Measurements from ENCODE around the gene PALM2AKAP2.

PALM2AKAP2 gene

GRCh38 chr9:109742776-109743348, 37.1 kb upstream of the PALM2AKAP2 start:
- no peak overlapping the region for H3K4me3 ChIP-seq (ENCODE audit: low read length)
- DNase-seq (ENCODE audit: low read depth): no peak
- TF ChIP-seq CTCF (conservative IDR thresholded peaks at IDR 0.05; ENCODE audit: low read depth, low read length): no peak

- no peak for TF ChIP-seq CTCF (conservative IDR thresholded peaks at IDR 0.05; ENCODE audit: low read depth, low read length)
- no peak for DNase-seq (ENCODE audit: low read depth)
- H3K4me3 ChIP-seq (ENCODE audit: low read length): no peak overlapping the region
Observed at GRCh38 chr9:109743696-109744095, 36.3 kb upstream of the PALM2AKAP2 start.

GRCh38 chr9:109745335-109746283, 34.4 kb upstream of the PALM2AKAP2 start:
- H3K4me3 ChIP-seq (ENCODE audit: low read length): no peak overlapping the region
- no peak for TF ChIP-seq CTCF (conservative IDR thresholded peaks at IDR 0.05; ENCODE audit: low read depth, low read length)
- no peak for DNase-seq (ENCODE audit: low read depth)

GRCh38 chr9:109751253-109751652, 28.7 kb upstream of the PALM2AKAP2 start:
- DNase-seq (ENCODE audit: low read depth): no peak
- H3K4me3 ChIP-seq (ENCODE audit: low read length): no peak overlapping the region
- TF ChIP-seq CTCF (conservative IDR thresholded peaks at IDR 0.05; ENCODE audit: low read depth, low read length): no peak

- TF ChIP-seq CTCF (conservative IDR thresholded peaks at IDR 0.05; ENCODE audit: low read depth, low read length): no peak
- DNase-seq (ENCODE audit: low read depth): no peak
- H3K4me3 ChIP-seq (ENCODE audit: low read length): no peak overlapping the region
Observed at GRCh38 chr9:109753308-109753707, 26.7 kb upstream of the PALM2AKAP2 start.

GRCh38 chr9:109755040-109755439, 25.0 kb upstream of the PALM2AKAP2 start:
- TF ChIP-seq CTCF (conservative IDR thresholded peaks at IDR 0.05; ENCODE audit: low read depth, low read length): no peak
- no peak overlapping the region for H3K4me3 ChIP-seq (ENCODE audit: low read length)
- no peak for DNase-seq (ENCODE audit: low read depth)

- no peak overlapping the region for H3K4me3 ChIP-seq (ENCODE audit: low read length)
- no peak for TF ChIP-seq CTCF (conservative IDR thresholded peaks at IDR 0.05; ENCODE audit: low read depth, low read length)
- DNase-seq (ENCODE audit: low read depth): no peak
Observed at GRCh38 chr9:109759589-109759988, 20.4 kb upstream of the PALM2AKAP2 start.

Data from retinal pigment epithelial cell (primary cell).